Gastrocnemius medialis (tissue), 4 donors: Measurements from ENCODE around the gene SLC15A4. TPM values are rescaled to one million over a fixed set of nuclear protein-coding genes. Genes with fewer than 3 reads are reported as not detected.

Experiments
- ATAC-seq, 2 donors: fragments of 150-250 bp; one replicate each; pipeline ENCODE4 v1.9.1; 2016
- DNase-seq, 2 donors: peaks; one replicate each; pipeline ENCODE4 v3.0.0-alpha.2; 2019
- H3K27ac ChIP-seq, 4 donors: fragments of 200-600 bp; sonication (generic); 1 replicate in 1 of 4; 2 replicates in 3 of 4; pipeline ENCODE4 v1.5.1; 2016 to 2018; ENCODE audit warnings: mild to moderate bottlenecking in 2 of 4, moderate library complexity in 1 of 4
- H3K27me3 ChIP-seq, 3 donors: fragments of 200-600 bp; sonication (generic) in 2 of 3; 1 replicate in 1 of 3; 2 replicates in 2 of 3; pipeline versions ENCODE4 v1.5.1 to v1.6.0; 2016 to 2019; ENCODE audit warnings: mild to moderate bottlenecking in 1 of 3, moderate library complexity in 1 of 3
- H3K36me3 ChIP-seq, 2 donors: fragments of 200-600 bp; sonication (generic) in 1 of 2; one replicate each; pipeline ENCODE4 v1.5.1; 2017 to 2018
- H3K4me1 ChIP-seq, 2 donors: fragments of 200-600 bp; sonication (generic) in 1 of 2; one replicate each; pipeline ENCODE4 v1.5.1; 2016 to 2017; ENCODE audit warnings: mild to moderate bottlenecking in 2 of 2
- H3K4me3 ChIP-seq, 4 donors: fragments of 200-600 bp; sonication (generic) in 3 of 4; 1 replicate in 1 of 4; 2 replicates in 3 of 4; pipeline ENCODE4 v1.5.1; 2016 to 2019; ENCODE audit warnings: mild to moderate bottlenecking in 2 of 4
- H3K9me3 ChIP-seq, 3 donors: fragments of 200-600 bp; sonication (generic) in 2 of 3; 1 replicate in 1 of 3; 2 replicates in 2 of 3; pipeline ENCODE4 v1.5.1; 2016 to 2019
- POLR2A ChIP-seq, 2 donors: fragments of 450-650 bp; IDR thresholded peaks; one replicate each; pipeline ENCODE4 v1.6.1; 2017; ENCODE audit warnings: antibody characterized with exemption in 2 of 2, mild to moderate bottlenecking in 2 of 2, moderate library complexity in 2 of 2
- in situ Hi-C, 4 donors: fragments of 200-750 bp; cut with MboI; loops; one replicate each; pipeline versions ENCODE4 v1.15.0 to v1.8.0; 2017; ENCODE audit warnings: low sequenced_read_pairs in 4 of 4
- intact Hi-C: fragments of 100-400 bp; cut with DNase I; formaldehyde crosslinking; loops from one replicate; pipeline ENCODE4 v1.15.1; 2023; ENCODE audit warnings: low total_unique reads
- total RNA-seq, 4 donors: library from RNA; depleted of rRNA; stranded (reverse); fragments of >200 nt; gene quantifications; one replicate each; pipeline versions ENCODE4 v1.1.0 to v1.2.3, GENCODE V29; 2016
- TF ChIP-seq, protein P1 (sequence below), 5 experiments: fragments of 450-650 bp in 3 of 5; fragments of 200-600 bp in 2 of 5; sonication (generic) in 2 of 5; IDR thresholded peaks in 4 of 5; conservative IDR thresholded peaks in 1 of 5; 1 replicate in 4 of 5; 2 replicates in 1 of 5; pipeline ENCODE4 v1.5.1; 2016 to 2019; ENCODE audit warnings: antibody characterized with exemption in 5 of 5, mild to moderate bottlenecking in 3 of 5, moderate library complexity in 3 of 5

The SLC15A4 gene
- total RNA-seq, 4 donors from 2014 or later = 59.8 to 122 (median 79.1) TPM

- in situ Hi-C loops (no loop called here), intact Hi-C loops (no loop called here)
- Histone ChIP-seq H3K36me3 (no peaks in the 10 kb centered on the region), H3K4me3 (peak overlapping the region; percentile 14 to 46 (median 39)), H3K9me3 (no peaks in the 10 kb centered on the region), H3K27me3 (no peaks in the 10 kb centered on the region), H3K4me1 (peaks cover 94 to 98% of the 10 kb centered on the region in 2 donors), H3K27ac (peak overlapping the region; percentile 86 to 98 (median 96))
- ATAC-seq (peak; percentile 71 to 72), DNase-seq (peak; percentile 92 to 94)
- TF ChIP-seq, protein P1, sequence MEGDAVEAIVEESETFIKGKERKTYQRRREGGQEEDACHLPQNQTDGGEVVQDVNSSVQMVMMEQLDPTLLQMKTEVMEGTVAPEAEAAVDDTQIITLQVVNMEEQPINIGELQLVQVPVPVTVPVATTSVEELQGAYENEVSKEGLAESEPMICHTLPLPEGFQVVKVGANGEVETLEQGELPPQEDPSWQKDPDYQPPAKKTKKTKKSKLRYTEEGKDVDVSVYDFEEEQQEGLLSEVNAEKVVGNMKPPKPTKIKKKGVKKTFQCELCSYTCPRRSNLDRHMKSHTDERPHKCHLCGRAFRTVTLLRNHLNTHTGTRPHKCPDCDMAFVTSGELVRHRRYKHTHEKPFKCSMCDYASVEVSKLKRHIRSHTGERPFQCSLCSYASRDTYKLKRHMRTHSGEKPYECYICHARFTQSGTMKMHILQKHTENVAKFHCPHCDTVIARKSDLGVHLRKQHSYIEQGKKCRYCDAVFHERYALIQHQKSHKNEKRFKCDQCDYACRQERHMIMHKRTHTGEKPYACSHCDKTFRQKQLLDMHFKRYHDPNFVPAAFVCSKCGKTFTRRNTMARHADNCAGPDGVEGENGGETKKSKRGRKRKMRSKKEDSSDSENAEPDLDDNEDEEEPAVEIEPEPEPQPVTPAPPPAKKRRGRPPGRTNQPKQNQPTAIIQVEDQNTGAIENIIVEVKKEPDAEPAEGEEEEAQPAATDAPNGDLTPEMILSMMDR (IDR thresholded peaks at IDR 0.05 in 4 of 5, conservative IDR thresholded peaks at IDR 0.05 in 1 of 5) = no peak
- TF ChIP-seq POLR2A (IDR thresholded peaks at IDR 0.05) = peak; percentile 41 to 64
Observed at GRCh38 chr12:128817111-128818015, 6.4 kb downstream of the SLC15A4 start.

DNA sequence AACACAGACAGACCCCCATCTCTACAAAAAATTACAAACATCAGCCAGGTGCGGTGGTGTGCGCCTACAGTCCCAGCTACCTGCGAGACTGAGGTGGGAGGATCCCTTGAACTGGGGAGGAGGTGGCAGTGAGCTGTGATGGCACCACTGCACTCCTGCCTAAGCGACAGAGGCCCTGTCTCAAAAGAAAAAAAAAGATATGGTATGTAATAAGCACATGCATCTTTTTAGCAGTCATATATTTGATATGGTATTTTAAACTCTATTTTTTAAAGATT, 7.2 kb downstream of the SLC15A4 start:
- no peaks in the 10 kb centered on the region for H3K27me3 ChIP-seq
- no peak for DNase-seq
- no peaks in the 10 kb centered on the region for H3K36me3 ChIP-seq
- peak overlapping the region; percentile 86 to 98 (median 96) for H3K27ac ChIP-seq
- in situ Hi-C loops = no loop called here
- peaks cover 95 to 98% of the 10 kb centered on the region in 2 donors for H3K4me1 ChIP-seq
- peak overlapping the region; percentile 14 to 46 (median 39) for H3K4me3 ChIP-seq
- no peak for TF ChIP-seq POLR2A (IDR thresholded peaks at IDR 0.05)
- TF ChIP-seq, protein P1 (IDR thresholded peaks at IDR 0.05 in 4 of 5, conservative IDR thresholded peaks at IDR 0.05 in 1 of 5) = no peak
- no peak for ATAC-seq
- no peaks in the 10 kb centered on the region for H3K9me3 ChIP-seq
- intact Hi-C loops = no loop called here

- TF ChIP-seq, protein P1 (IDR thresholded peaks at IDR 0.05 in 4 of 5, conservative IDR thresholded peaks at IDR 0.05 in 1 of 5) = no peak
- no peak for TF ChIP-seq POLR2A (IDR thresholded peaks at IDR 0.05)
Observed at GRCh38 chr12:128815779-128816642, 7.7 kb downstream of the SLC15A4 start.

DNA sequence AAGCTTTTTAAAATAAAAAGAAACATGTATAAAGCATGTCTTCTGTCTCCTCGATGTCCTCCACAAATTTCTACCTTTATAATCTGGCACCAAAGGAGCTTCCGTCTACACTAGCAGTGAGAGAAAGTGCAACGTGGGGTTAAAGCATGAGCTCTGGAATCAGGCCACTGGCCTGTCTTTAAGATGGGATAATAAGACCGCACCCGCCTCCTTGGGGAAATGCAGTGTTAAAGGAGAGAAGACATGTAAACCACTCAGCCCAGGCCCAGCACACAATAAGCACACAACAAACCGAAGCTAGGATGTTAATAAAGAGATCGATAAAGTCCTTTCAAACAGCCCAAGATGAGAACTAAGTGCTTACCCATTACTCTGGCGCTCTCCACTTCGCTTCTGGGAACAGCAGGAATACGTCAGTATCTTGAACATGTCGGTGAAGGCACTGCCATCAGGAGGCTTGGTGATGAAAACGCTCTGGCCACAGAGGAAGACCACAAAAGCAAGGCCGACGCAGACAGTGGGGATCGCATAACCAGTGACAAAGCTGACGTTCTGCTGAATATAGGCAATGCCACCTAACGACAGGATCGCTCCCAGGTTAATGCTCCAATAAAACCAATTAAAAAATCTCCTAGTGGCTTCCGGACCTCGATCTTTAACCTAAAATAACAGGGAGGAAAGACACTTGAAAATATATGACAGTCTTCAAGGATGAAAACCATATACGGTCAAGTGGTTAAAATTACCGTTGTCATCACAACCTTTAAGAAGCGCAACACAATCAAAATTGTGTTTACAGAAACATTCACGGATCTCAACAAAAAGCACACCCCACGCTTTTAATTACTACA, 9.1 kb downstream of the SLC15A4 start:
- no peak for ATAC-seq
- peak overlapping the region; percentile 86 to 98 (median 96) for H3K27ac ChIP-seq
- TF ChIP-seq, protein P1 (IDR thresholded peaks at IDR 0.05 in 4 of 5, conservative IDR thresholded peaks at IDR 0.05 in 1 of 5) = no peak
- no peak for TF ChIP-seq POLR2A (IDR thresholded peaks at IDR 0.05)
- peak in 1 of 2 donors; percentile 47 for DNase-seq
- in situ Hi-C loops (no loop called here), intact Hi-C loops (no loop called here)
- no peaks in the 10 kb centered on the region for H3K9me3 ChIP-seq
- no peaks in the 10 kb centered on the region for H3K36me3 ChIP-seq
- peaks cover 93 to 95% of the 10 kb centered on the region in 2 donors for H3K4me1 ChIP-seq
- H3K27me3 ChIP-seq = no peaks in the 10 kb centered on the region
- no peak overlapping the region for H3K4me3 ChIP-seq

More at GRCh38 chr12:128815779-128816642, 7.7 kb downstream of the SLC15A4 start:
- intact Hi-C loops (no loop called here), in situ Hi-C loops (no loop called here)
- Histone ChIP-seq H3K4me3 (peak overlapping the region; percentile 14 to 46 (median 39)), H3K27ac (peak overlapping the region; percentile 86 to 98 (median 96)), H3K9me3 (no peaks in the 10 kb centered on the region), H3K27me3 (no peaks in the 10 kb centered on the region), H3K4me1 (peaks cover 95 to 98% of the 10 kb centered on the region in 2 donors), H3K36me3 (no peaks in the 10 kb centered on the region)
- DNase-seq = no peak
- ATAC-seq = no peak
